Keratinocyte (primary cell): ENCODE results near the gene ATP13A1.
"Not testable (repeated sequence)": the region's sequence is repeated elsewhere in the genome, so short reads cannot be mapped to it uniquely, and the experiment has no call there.

Source experiments
- EZH2 ChIP-seq: IDR thresholded peaks from one replicate; pipeline ENCODE4 v1.6.1; 2012; ENCODE audit warnings: inconsistent platforms, mild to moderate bottlenecking, low read length, moderate library complexity
- TF ChIP-seq, protein P1 (sequence below), 3 experiments: IDR thresholded peaks in 1 of 3; conservative IDR thresholded peaks in 1 of 3; optimal IDR thresholded peaks in 1 of 3; 2 replicates in 2 of 3; 3 replicates in 1 of 3; pipeline versions ENCODE3 to v1.5.1; 2011; ENCODE audit warnings: low read length in 3 of 3, mild to moderate bottlenecking in 3 of 3, moderate library complexity in 2 of 3, control low read depth in 1 of 3, inconsistent platforms in 1 of 3; ENCODE audit not compliant: insufficient read depth in 2 of 3; ENCODE audit errors: extremely low read depth in 1 of 3

DNA sequence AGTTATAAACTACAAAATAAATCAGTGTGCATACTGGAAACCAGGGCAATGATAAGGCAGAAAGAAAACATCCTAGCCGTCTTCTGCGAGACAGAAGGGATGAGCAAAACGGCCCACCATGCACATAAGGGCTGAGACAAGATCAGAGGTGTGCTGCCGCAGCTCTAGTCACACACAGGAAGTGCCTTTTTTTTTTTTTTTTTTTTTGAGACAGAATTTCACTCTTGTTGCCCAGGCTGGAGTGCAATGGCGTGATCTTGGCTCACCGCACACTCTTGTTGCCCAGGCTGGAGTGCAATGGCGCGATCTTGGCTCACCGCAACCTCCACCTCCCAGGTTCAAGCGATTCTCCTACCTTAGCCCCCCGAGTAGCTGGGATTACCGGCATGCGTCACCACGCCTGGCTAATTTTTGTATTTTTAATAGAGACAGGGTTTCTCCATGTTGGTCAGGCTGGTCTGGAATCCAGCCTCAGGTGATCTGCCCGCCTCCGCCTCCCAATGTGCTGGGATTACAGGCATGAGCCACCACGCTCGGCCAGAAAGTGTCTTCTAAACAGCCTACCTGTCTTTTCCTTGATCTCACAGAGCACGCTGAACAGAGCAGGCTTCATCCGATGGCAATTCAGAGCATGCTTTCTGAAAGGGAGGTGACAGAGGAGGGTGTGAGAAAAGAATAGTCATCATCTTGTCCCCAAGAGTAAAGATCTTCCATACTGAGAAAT lies 64.6 kb downstream of the ATP13A1 start:
- TF ChIP-seq, protein P1, sequence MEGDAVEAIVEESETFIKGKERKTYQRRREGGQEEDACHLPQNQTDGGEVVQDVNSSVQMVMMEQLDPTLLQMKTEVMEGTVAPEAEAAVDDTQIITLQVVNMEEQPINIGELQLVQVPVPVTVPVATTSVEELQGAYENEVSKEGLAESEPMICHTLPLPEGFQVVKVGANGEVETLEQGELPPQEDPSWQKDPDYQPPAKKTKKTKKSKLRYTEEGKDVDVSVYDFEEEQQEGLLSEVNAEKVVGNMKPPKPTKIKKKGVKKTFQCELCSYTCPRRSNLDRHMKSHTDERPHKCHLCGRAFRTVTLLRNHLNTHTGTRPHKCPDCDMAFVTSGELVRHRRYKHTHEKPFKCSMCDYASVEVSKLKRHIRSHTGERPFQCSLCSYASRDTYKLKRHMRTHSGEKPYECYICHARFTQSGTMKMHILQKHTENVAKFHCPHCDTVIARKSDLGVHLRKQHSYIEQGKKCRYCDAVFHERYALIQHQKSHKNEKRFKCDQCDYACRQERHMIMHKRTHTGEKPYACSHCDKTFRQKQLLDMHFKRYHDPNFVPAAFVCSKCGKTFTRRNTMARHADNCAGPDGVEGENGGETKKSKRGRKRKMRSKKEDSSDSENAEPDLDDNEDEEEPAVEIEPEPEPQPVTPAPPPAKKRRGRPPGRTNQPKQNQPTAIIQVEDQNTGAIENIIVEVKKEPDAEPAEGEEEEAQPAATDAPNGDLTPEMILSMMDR (optimal IDR thresholded peaks at IDR 0.05 in 1 of 3, IDR thresholded peaks at IDR 0.05 in 1 of 3, conservative IDR thresholded peaks at IDR 0.05 in 1 of 3; ENCODE audit: extremely low read depth in 1 of 3, insufficient read depth in 2 of 3, low read length in 3 of 3), result not testable (repeated sequence)
- TF ChIP-seq EZH2, result not testable (repeated sequence)
